Tibial artery (tissue), 4 donors: ENCODE results near the gene TNIP1.

Experiments used
- DNase-seq, 2 donors: peaks; one replicate each; pipeline ENCODE4 v3.0.0-alpha.2; 2019
- H3K27ac ChIP-seq, 2 donors: fragments of 200-600 bp; sonication (generic) in 1 of 2; 1 replicate in 1 of 2; 2 replicates in 1 of 2; pipeline ENCODE4 v1.5.1; 2018 to 2019; ENCODE audit warnings: mild to moderate bottlenecking in 1 of 2
- H3K27me3 ChIP-seq, 2 donors: fragments of 200-600 bp; sonication (generic) in 1 of 2; one replicate each; pipeline versions ENCODE4 v1.5.1 to v1.6.0; 2016 to 2019
- H3K36me3 ChIP-seq, 3 donors: fragments of 200-600 bp; sonication (generic) in 2 of 3; one replicate each; pipeline ENCODE4 v1.5.1; 2016 to 2019; ENCODE audit warnings: mild to moderate bottlenecking in 2 of 3
- H3K4me1 ChIP-seq, 4 donors: fragments of 200-600 bp; sonication (generic) in 2 of 4; 1 replicate in 3 of 4; 2 replicates in 1 of 4; pipeline ENCODE4 v1.5.1; 2016 to 2019
- H3K4me3 ChIP-seq, 2 donors: fragments of 200-600 bp; sonication (generic) in 1 of 2; 1 replicate in 1 of 2; 2 replicates in 1 of 2; pipeline ENCODE4 v1.5.1; 2018 to 2019; ENCODE audit warnings: mild to moderate bottlenecking in 2 of 2
- H3K9me3 ChIP-seq, 3 donors: fragments of 200-600 bp; sonication (generic) in 1 of 3; one replicate each; pipeline ENCODE4 v1.5.1; 2016 to 2019
- intact Hi-C: fragments of 100-400 bp; cut with DNase I; formaldehyde crosslinking; loops from one replicate; pipeline ENCODE4 v1.15.0; 2023; ENCODE audit warnings: low total_unique reads
- TF ChIP-seq, protein P1 (sequence below), 2 experiments: fragments of 200-600 bp in 1 of 2; fragments of 450-650 bp in 1 of 2; IDR thresholded peaks; one replicate each; pipeline ENCODE4 v1.5.1; 2017 to 2019; ENCODE audit warnings: antibody characterized with exemption in 2 of 2, mild to moderate bottlenecking in 1 of 2, moderate library complexity in 1 of 2

The TNIP1 gene

DNA sequence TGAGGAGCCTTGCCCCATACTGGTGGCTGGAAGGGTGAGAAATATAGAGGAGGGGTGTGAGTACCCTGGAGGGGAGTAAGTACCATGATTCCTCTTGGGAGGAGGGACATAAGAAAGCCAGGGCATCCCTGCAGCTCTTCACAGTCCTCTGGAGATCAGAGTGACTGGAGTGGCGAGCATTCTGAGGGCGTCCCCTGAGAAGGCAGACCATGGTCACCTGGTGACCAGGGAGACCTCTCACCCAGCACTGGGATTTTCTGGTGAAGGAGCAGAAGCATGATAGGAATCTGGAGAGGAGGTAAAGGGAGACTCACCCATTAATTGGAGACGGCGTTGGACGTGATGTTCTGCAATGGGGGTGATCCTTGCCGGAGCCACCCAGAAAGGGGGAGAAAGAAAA, 88.1 kb downstream of the TNIP1 start:
- H3K4me3 ChIP-seq: no peak overlapping the region
- H3K27ac ChIP-seq: no peak overlapping the region
- no peaks in the 10 kb centered on the region for H3K9me3 ChIP-seq
- no peaks in the 10 kb centered on the region for H3K27me3 ChIP-seq
- TF ChIP-seq, protein P1, sequence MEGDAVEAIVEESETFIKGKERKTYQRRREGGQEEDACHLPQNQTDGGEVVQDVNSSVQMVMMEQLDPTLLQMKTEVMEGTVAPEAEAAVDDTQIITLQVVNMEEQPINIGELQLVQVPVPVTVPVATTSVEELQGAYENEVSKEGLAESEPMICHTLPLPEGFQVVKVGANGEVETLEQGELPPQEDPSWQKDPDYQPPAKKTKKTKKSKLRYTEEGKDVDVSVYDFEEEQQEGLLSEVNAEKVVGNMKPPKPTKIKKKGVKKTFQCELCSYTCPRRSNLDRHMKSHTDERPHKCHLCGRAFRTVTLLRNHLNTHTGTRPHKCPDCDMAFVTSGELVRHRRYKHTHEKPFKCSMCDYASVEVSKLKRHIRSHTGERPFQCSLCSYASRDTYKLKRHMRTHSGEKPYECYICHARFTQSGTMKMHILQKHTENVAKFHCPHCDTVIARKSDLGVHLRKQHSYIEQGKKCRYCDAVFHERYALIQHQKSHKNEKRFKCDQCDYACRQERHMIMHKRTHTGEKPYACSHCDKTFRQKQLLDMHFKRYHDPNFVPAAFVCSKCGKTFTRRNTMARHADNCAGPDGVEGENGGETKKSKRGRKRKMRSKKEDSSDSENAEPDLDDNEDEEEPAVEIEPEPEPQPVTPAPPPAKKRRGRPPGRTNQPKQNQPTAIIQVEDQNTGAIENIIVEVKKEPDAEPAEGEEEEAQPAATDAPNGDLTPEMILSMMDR (IDR thresholded peaks at IDR 0.05): no peak
- intact Hi-C loops: no loop called here
- H3K36me3 ChIP-seq: no peaks in the 10 kb centered on the region
- DNase-seq: no peak
- H3K4me1 ChIP-seq: no peaks in the 10 kb centered on the region

DNA sequence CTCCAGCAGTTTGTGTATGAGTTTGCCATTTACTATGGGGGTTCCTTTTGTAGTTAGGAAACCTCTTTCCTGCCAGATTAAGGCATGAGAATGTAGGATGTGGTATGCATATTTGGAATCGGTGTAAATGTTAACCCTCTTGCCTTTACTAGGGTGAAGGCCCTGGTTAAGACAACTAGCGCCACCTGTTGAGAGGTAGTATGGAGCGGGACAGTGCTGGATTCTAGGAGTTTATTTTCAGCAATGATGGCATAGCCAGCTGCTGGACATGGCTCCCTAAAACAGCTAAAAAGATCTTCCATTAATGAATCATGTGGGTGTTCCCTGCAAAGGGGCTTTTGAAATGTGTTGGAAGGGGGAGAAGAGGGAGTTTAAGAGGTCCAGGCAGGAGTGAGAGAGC, 91.1 kb downstream of the TNIP1 start:
- no peaks in the 10 kb centered on the region for H3K27me3 ChIP-seq
- no peak for DNase-seq
- TF ChIP-seq, protein P1 (IDR thresholded peaks at IDR 0.05): no peak
- H3K27ac ChIP-seq: no peak overlapping the region
- no peaks in the 10 kb centered on the region for H3K36me3 ChIP-seq
- no peaks in the 10 kb centered on the region for H3K4me1 ChIP-seq
- no peak overlapping the region for H3K4me3 ChIP-seq
- H3K9me3 ChIP-seq: no peaks in the 10 kb centered on the region
- intact Hi-C loops: no loop called here

DNA sequence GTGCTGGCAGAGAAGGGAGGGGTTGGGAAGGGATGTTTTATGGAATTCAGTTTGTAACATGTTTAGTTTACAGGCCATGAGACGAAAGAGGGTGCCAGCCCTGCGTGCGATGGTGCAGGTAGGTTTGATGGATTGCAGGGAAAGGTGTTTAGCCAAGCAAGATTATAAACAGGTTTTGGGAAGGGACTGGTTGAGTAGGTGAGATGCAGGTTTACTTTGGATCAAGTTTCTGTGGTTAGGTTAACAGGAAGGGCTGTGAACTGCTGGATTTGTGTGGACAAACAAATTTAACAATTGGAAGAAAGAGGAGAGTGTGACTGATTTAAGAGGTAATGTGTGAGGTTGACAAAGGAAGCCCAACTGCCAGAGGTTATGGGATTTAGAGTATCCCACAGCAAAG, 93.1 kb downstream of the TNIP1 start:
- intact Hi-C loops: no loop called here
- no peak overlapping the region for H3K27ac ChIP-seq
- H3K4me3 ChIP-seq: no peak overlapping the region
- peaks cover 0 to 5% (median 5%) of the 10 kb centered on the region in 3 donors for H3K9me3 ChIP-seq
- no peaks in the 10 kb centered on the region for H3K36me3 ChIP-seq
- DNase-seq: no peak
- TF ChIP-seq, protein P1 (IDR thresholded peaks at IDR 0.05): no peak
- no peaks in the 10 kb centered on the region for H3K4me1 ChIP-seq
- H3K27me3 ChIP-seq: no peaks in the 10 kb centered on the region
